Muscle of leg (tissue), 11 donors: ENCODE results near the gene USP15. TPM values are rescaled to one million over a fixed set of nuclear protein-coding genes. Genes with fewer than 3 reads are reported as not detected.
A peak's percentile ranks its signal among the peaks of the same experiment; 100 is the strongest.
"Not testable (repeated sequence)": the region's sequence is repeated elsewhere in the genome, so short reads cannot be mapped to it uniquely, and the experiment has no call there.

Experiments
- DNase-seq: peaks from one replicate; pipeline ENCODE4 v3.0.0; 2013
- H3K27ac ChIP-seq: one replicate; pipeline ENCODE4 v1.5.1; 2013; ENCODE audit warnings: mild to moderate bottlenecking, low read length, control low read depth
- H3K27me3 ChIP-seq: one replicate; pipeline ENCODE4 v1.6.1; 2013; ENCODE audit warnings: low read length; ENCODE audit not compliant: control insufficient read depth, insufficient read depth
- H3K36me3 ChIP-seq: one replicate; pipeline ENCODE4 v1.6.1; 2013; ENCODE audit warnings: low read length; ENCODE audit not compliant: control insufficient read depth, insufficient read depth
- H3K4me1 ChIP-seq: one replicate; pipeline ENCODE4 v1.6.1; 2013; ENCODE audit warnings: low read length; ENCODE audit not compliant: control insufficient read depth, insufficient read depth
- H3K4me3 ChIP-seq: one replicate; pipeline ENCODE4 v1.5.1; 2013; ENCODE audit warnings: low read length, control low read depth
- H3K9me3 ChIP-seq: replicated peaks from 2 replicates; pipeline ENCODE4 v1.6.1; 2013; ENCODE audit warnings: low read depth, low read length; ENCODE audit not compliant: control insufficient read depth
- WGBS: methylation state at CpG from one replicate; pipeline ENCODE4 v1.1.5; 2013; ENCODE audit warnings: missing lambda C conversion rate; ENCODE audit not compliant: insufficient coverage; 5-methylcytosine and 5-hydroxymethylcytosine counted together
- polyA plus RNA-seq, 8 donors: library from polyadenylated mRNA; unstranded; fragments of 120-200 nt; gene quantifications; one replicate each; pipeline versions ENCODE4 v1.2.1 to v1.2.3, GENCODE V29; 2013; ENCODE audit warnings: inconsistent platforms in 1 of 8, low replicate concordance in 1 of 8; ENCODE audit not compliant: insufficient read length in 8 of 8, insufficient read depth in 1 of 8
- total RNA-seq: library from RNA; stranded (reverse); fragments of 120-200 nt; gene quantifications from one replicate; pipeline ENCODE4 v1.2.4, GENCODE V29; 2013

Gene USP15
- total and polyA plus RNA-seq, 9 donors: 27.2 to 50.5 (median 35.1) TPM

DNA sequence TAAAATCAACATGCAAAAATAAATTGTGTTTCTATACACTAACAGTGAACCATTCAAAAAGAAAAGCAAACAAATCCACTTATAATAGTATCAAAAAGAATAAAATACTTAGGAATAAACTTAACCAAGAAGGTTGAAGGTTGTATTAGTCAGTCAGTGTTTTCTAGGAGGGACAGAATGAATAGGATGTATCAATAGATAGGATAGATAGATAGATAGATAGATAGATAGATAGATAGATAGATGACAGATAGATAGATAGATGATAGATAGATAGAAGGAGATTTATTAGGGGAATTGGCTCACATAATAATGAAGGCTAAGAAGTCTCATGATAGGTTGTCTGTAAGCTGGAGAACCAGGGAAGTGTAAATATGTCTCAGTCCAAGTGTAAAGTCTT is 169.3 kb downstream of the USP15 start:
- peaks cover 5% of the 10 kb centered on the region for H3K27me3 ChIP-seq
- no peaks in the 10 kb centered on the region for H3K36me3 ChIP-seq
- peaks cover 8% of the 10 kb centered on the region for H3K9me3 ChIP-seq
- DNase-seq: no peak
- H3K27ac ChIP-seq: no peak overlapping the region
- H3K4me3 ChIP-seq: no peak overlapping the region
- H3K4me1 ChIP-seq: no peaks in the 10 kb centered on the region

DNA sequence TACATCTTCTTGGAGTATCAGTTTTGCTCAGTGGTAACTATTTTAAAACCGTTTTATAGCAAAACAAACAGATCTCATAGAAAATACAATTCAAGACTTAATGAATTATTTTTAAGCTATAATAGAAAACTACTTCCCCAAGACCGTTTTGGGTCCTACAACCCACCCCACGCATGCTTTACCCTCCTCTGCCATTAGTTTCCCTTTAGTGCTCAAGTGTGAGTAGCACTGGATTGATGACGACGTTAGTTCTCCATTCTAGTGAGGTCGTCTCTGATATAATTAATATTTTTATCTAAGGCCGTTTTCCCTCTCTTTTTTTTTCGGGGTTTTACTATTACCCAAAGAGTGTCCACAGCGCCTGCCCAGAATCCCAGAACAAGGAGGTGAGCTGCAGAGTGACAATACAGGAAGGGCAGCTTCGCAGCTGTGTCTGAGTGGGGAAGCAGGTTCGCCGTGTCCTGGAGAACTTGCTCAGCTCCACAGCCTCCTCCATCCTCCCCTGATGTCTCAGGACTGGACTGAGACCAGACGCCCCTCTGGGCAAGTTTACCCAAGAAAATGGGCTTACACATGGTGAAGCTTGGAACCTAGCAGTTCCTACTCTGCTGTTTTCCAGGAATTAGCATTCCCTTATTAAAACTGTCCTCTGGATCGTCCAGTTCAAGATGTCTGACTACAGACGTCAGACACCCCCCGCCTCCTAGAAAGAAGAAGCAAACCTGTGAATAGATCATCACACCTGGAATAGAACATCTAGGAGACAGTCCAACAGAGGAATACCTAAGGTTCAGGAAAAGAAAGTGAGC is 174.5 kb downstream of the USP15 start:
- DNase-seq: no peak
- Histone ChIP-seq H3K36me3 (no peaks in the 10 kb centered on the region), H3K27me3 (peaks cover 23% of the 10 kb centered on the region), H3K27ac (no peak overlapping the region), H3K4me1 (peaks cover 14% of the 10 kb centered on the region), H3K4me3 (peak overlapping the region; percentile 39), H3K9me3 (no peaks in the 10 kb centered on the region)
- WGBS: 11% methylated on average over 3 of the region's 16 CpGs

DNA sequence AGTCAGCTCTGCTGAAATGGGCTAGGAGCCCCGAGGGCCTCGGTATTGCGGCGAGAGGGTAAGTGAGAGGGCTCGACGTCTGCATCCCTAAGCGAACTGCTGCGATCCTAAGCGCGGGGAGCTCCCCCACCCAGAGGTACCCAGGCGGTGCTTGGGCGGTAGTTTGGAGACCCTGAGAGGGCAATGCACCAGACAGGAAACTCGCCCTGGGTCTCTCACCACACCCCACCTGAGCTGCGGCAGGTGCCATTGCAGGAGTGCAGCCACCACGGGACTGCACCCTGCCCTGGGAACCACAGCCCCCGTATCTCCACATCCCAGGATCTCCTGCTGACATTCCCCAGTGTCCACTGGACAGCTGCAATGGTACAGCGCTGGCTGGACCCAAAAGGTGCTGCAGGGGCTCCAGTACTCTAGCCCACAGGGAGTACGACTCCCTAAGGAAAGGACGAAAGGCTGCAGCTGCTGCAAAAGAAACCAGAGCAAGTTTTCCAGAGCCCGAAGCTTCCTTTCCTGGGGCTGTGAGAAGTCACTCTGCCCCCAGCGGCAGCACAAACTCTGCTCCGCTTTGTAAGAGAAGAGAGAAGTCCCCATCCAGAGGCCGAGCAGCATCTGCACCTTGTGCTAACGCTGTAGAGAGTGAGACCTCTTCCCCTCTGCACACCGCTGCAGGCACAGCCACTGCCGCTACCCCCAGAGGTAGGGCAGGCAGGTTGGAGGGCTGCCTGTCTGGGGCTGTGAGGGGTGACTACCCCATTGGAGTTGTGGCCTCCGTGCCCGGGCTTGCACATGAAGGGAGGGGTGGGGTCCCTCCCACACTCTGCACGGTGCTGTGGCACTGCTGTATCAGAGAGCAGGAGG is 175.3 kb downstream of the USP15 start:
- H3K9me3 ChIP-seq: no peaks in the 10 kb centered on the region
- peaks cover 14% of the 10 kb centered on the region for H3K4me1 ChIP-seq
- no peak overlapping the region for H3K27ac ChIP-seq
- DNase-seq: peak; percentile 68
- peaks cover 23% of the 10 kb centered on the region for H3K27me3 ChIP-seq
- H3K36me3 ChIP-seq: no peaks in the 10 kb centered on the region
- WGBS: 0% methylated on average over 23 of the region's 29 CpGs
- peak overlapping the region; percentile 39 for H3K4me3 ChIP-seq

DNA sequence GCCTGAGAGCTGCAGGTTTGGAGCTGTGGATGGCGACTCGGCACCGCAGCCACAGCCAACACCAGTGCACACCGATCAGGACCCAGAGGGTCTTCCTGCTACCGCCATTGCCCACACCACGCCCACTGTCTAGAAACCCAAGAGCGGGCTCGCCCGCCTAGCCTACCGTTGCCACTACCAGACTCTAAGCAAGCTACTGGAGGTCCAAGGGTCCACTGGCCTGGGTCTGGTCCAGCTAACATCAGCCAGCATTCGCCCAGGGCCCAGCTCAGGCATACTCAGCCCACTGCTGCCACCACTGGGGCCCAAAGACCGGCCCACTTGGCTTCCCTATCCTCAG is 175.9 kb downstream of the USP15 start:
- no peak for DNase-seq
- Histone ChIP-seq H3K27me3 (peaks cover 23% of the 10 kb centered on the region), H3K9me3 (no peaks in the 10 kb centered on the region), H3K36me3 (no peaks in the 10 kb centered on the region), H3K4me1 (peaks cover 14% of the 10 kb centered on the region), H3K4me3 (no peak overlapping the region), H3K27ac (no peak overlapping the region)
- 46% methylated on average over 11 of the region's 12 CpGs for WGBS

DNA sequence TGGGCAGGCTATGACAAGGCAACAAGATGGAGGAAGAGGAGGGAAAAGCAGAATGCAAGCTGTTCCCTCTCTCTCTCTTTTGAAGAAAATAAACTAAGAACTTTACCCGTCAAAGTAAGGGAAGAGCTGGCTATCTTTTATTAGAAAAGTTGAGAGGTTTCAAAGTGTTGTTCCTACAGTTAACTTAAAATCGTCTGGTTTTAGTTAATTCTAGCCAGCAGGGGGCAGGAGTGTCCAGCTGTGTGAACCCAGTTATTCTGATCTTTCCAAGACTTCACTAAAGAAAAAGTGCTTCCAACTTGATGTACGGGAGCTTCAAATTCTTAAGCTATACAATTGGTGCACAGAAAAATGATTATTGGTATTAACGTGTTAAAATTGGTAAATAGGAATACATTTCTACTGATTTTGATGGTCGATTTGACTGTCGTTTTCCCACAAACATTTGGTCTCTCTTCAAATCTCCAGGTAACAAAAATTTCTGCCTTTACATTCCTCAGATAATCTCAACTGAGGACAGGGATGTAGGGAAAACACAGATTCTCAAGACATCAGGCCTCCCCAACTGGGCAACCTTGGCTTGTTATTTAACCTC is 178.0 kb downstream of the USP15 start:
- peaks cover 23% of the 10 kb centered on the region for H3K27me3 ChIP-seq
- no peaks in the 10 kb centered on the region for H3K36me3 ChIP-seq
- no peak overlapping the region for H3K4me3 ChIP-seq
- peak; percentile 72 for DNase-seq
- H3K27ac ChIP-seq: no peak overlapping the region
- H3K9me3 ChIP-seq: no peaks in the 10 kb centered on the region
- peaks cover 14% of the 10 kb centered on the region for H3K4me1 ChIP-seq
- 0% methylated on average over 1 of the region's 6 CpGs for WGBS

DNA sequence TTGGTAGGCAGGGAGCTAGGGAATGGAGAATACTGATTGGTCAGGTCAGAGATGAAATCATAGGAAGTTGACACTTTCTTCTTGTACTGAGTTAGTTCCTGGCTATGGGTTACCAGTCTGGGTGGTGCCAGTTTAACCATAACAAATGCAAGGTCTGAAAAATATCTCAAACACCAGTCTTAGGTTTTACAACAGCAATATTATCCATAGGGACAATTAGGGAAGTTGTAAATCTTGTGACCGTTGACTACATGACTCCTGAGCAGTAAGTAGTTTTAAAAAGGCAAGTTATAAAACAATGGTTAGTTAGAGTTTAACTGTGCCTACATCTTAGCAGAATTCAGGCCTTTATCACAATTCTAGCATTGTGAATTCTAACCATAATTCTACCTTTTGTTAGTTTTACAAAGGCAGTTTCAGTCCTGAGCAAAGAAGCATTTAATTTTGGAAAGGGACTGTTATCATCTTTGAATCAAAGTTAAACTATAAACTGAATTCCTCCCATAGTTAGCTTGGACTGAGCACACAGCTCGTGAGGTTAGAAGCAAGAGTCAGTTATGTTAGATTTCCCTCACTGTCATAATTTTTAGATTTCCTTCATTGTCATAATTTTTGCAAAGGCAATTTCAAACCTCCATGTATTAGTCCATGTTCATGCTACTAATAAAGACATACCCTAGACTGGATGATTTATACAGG is 186.7 kb downstream of the USP15 start:
- DNase-seq: no peak
- Histone ChIP-seq H3K27me3 (no peaks in the 10 kb centered on the region), H3K4me1 (no peaks in the 10 kb centered on the region), H3K27ac (no peak overlapping the region), H3K9me3 (no peaks in the 10 kb centered on the region), H3K4me3 (no peak overlapping the region), H3K36me3 (no peaks in the 10 kb centered on the region)
- no CpG with 5 or more reads among the region's 2 CpGs for WGBS

DNA sequence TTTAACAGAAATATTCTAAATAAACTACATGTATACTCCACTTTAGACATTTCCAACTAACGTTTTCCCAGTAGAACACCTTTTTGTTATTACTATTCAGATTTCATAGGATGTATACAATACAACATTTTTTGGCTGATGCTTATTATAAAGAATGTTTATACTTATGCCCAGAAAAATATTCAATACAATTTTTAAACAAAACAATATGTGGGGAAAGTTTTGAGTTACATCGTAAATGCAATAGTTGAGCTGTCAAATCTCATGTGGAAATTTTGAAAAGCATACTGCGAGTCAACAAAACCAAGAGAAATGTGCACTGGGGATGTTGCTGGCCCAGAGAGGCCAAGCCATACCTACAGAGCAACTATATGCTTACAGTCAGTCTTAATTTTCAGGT is 188.2 kb downstream of the USP15 start:
- H3K4me1 ChIP-seq: no peaks in the 10 kb centered on the region
- no peaks in the 10 kb centered on the region for H3K36me3 ChIP-seq
- no peaks in the 10 kb centered on the region for H3K9me3 ChIP-seq
- peak; percentile 35 for DNase-seq
- H3K27ac ChIP-seq: no peak overlapping the region
- H3K4me3 ChIP-seq: no peak overlapping the region
- no peaks in the 10 kb centered on the region for H3K27me3 ChIP-seq
- WGBS: no CpG with 5 or more reads among the region's 3 CpGs

DNA sequence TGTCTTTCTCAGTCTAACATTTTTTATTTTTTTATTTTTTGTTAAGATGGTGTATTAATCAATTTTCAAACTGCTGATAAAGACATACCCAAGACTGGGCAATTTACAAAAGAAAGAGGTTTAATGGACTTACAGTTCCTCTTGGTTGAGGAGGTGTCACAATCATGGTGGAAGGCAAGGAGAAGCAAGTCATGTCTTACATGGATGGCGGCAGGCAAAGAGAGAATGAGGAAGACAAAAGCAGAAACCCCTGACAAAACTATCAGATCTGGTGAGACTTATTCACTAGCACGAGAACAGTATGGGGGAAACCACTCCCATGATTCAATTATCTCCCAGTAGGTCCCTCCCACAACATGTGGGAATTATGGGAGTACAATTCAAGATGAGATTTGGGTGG is 195.2 kb downstream of the USP15 start:
- H3K4me1 ChIP-seq, H3K27ac ChIP-seq, H3K36me3 ChIP-seq, H3K4me3 ChIP-seq, DNase-seq, H3K9me3 ChIP-seq, H3K27me3 ChIP-seq: not testable (repeated sequence)
- WGBS: no CpG with 5 or more reads among the region's 2 CpGs

DNA sequence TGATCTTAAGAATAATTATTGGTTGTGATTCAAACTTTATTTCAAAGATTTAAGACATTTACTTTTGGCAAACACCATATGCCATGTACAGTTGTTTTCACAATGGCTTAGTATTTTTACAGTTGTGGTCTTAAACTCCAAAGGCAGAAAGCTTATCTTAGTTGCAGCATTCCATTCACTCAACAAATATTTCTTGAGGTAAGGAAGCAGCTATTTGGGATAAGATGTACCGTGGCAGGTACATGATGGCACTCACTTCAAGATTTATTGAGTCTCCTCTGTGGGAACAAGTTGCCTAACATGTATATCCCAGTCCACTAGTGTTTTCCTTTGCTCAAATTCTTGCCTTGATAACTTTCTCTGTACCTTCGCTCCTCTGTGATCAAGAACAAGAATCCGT is 198.4 kb downstream of the USP15 start:
- H3K9me3 ChIP-seq: no peaks in the 10 kb centered on the region
- no CpG with 5 or more reads among the region's 3 CpGs for WGBS

DNA sequence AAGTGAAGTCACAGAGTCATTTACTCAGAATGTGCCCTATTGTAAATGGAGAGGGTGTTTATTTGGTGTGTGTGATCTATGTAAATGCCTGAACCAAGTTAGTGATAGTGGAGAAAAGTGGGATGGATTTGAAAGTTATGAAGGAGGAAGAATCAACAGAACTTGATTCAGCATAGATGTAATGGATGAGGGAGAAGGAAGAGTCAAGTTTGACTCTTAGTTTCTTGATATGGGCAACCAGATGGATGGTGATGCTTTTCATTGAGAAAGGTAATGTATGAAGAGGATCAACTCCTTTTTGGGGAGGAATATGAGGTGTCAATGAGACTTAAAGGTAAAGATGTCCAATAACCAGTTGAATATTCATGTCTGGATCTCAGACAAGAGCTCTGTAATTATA is 199.8 kb downstream of the USP15 start:
- no peak for DNase-seq
- Histone ChIP-seq H3K36me3 (no peaks in the 10 kb centered on the region), H3K4me3 (no peak overlapping the region), H3K4me1 (no peaks in the 10 kb centered on the region), H3K9me3 (peaks cover 3% of the 10 kb centered on the region), H3K27ac (no peak overlapping the region), H3K27me3 (no peaks in the 10 kb centered on the region)

More for the DNA sequence above, 198.4 kb downstream of the USP15 start:
- Histone ChIP-seq H3K27ac (no peak overlapping the region), H3K4me3 (no peak overlapping the region), H3K36me3 (no peaks in the 10 kb centered on the region), H3K27me3 (no peaks in the 10 kb centered on the region), H3K4me1 (no peaks in the 10 kb centered on the region)
- DNase-seq: no peak
